Stimulated activated CD8-positive, alpha-beta memory T cell treated with anti-CD3 and anti-CD28 coated beads, Interleukin-15, amount 100 ng/mL, for 24 hours (primary cell): ENCODE measurements around the gene RNF217.
"Not testable (repeated sequence)": the region's sequence is repeated elsewhere in the genome, so short reads cannot be mapped to it uniquely, and the experiment has no call there.

Experiments
- DNase-seq: peaks from one replicate; pipeline ENCODE4 v3.0.0-alpha.2; 2020; ENCODE audit warnings: low read depth

RNF217 gene

DNA sequence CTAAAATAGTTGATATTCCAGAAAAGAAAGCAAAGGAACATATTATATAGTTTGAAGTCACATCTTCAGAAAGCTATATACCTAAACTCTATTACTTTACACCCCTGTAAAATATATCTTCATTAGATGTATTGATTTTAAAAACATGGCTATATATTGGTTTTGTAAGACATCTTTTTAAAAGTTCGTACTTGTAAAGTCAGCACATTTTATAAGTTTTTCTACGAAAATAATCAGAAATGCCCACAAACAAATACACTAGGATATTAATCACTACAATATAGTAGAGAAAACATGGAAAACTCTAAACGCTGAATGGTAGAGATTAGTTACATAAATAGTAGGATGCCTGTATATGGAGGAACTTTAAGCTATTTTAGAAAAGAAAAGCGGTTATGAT, 52.9 kb downstream of the RNF217 start:
- DNase-seq: no peak

DNA sequence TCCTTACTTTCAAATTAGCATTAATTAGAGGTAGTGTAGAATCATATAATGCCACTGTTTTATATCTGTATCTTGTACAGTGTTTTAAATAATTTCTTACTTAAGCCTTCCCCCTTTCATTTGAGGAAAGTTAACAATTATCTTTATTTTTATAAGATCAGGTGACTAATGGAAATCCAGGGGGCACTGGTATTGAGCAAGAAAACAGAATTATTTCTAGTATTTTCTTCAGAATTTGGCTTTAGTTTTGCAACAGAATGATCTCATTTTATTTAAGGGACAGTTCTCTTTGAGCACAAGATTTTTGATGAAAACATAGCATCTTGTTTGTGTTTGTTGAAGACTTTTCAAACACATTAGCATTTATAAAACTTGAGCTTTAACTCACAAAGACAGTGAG, 55.9 kb downstream of the RNF217 start:
- no peak for DNase-seq

DNA sequence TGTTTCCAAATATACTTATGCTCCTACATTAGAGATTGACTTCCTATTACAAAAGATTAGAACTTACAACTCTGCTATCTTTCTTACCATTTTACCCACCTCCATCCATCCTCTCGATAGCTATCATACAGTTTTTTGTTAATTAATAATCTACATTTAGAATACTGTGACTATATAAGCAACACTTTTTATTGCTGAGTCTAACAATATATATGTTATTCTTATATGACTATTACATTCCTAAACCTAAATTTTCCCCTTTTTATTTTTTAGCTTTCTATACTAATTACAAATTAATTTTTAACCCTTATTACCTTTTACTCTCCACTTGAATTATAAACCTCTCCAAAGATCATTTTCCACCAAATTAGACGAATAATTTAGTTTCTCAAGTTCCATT, 57.0 kb downstream of the RNF217 start:
- no peak for DNase-seq

DNA sequence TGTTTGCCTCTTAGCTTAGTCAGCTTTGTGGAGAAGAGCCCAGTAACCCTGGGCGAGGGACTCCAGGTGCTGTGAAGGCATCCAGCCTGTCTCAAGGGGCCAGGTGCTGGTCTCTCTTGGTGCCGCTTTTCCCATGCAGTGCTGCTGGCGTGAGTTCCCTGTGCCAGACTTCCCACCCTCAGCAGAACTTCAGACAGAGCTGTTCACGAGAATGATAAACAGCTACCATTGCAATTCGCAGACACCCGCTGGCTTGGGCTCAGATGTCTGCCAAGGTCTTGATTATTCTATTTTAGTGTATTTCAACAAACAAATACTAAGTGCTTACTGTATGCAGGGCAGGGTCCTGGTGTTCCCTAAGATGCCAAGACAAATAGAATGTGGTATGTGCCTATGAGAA, 57.7 kb downstream of the RNF217 start:
- DNase-seq: no peak

DNA sequence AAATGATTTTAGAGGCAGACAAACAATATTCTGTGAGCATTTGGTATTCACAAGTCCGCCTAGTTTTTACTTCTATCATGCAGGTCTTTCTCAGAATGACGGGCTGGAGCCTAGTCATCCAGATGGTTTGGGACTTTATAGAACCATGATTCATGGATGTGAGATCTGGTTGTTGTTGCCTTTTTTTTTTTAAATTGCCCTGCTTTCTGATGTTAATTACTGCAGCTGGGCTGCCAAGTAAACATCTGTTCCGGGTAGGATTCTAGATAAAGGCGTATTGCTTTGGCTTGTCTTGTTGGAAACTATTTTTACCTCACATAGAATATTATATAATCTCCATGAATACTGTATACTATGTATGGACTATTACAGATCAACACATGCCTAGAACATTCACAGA, 58.1 kb downstream of the RNF217 start:
- DNase-seq: no peak

DNA sequence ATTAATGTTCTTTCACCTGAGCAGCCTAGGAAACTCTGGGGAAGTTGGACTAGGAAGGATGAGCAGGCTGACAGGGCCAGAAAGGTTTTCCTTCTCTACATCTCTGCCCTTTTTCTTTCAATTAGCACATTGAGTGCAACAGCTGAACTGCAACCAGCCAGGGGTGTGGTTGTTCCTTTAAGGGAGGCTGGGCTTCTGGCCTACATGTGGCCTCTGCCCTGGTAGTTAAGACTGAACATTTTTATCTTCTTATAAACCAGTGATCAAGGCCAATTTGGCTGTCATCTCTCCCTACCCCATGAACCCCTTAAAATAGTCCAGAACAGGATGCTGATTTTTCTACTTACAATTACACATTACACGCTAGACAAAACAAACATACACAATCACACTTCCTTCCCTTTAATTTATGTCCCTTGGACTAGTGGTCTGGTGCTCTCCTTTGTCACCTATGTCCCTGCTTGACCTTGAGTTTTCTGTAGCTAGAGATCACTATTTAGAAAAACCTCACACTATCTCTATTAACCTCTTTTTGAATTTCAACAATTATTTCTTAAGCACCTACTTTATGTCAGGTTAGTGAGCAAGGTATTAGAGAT, 60.3 kb downstream of the RNF217 start:
- DNase-seq: no peak

DNA sequence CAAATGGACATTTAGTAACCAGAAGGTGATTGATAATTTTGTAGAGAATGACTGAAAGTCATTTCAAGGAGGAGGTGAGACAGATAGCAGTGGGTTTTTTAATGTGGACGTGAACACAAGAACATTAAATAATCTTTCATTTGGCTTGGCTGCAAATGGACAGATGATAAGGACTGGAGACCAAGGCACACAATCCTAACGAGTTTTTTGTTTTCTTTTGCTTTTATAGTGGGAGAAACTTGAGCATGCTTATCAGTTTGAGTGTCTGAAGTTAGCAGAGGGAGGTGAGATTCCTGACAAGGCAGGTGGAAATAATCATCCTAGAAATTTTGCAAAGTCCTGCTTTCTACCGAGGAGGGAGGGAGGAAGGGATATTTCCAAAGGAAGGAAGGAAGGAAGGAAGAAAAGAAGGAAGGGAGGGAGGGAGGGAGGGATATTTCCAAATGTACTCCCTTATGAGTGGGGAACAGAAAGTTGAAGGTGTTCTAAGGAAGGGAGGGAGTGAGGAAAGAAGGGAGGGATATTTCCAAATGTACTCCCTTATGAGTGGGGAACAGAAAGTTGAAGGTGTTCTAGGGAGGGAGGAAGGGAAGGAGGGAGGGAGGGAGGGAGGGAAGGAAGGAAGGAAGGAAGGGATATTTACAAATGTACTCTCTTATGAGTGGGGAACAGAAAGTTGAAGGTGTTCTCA, 63.1 kb downstream of the RNF217 start:
- no peak for DNase-seq

DNA sequence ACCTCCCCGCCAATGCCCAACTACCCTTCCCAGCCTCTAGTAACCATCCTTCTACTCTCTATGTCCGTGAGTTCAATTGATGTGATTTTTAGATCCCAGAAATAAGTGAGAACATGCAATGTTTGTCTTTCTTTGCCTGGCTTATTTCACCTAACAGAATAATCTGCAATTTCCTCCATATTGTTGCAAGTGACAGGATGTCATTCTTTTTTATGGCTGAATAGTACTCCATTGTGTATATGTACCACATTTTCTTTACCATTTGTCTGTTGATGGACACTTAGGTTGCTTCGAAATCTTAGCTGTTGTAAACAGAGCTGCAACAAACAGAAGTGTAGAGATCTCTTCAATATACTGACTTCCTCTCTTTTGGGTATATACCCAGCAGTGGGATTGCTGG, 65.0 kb downstream of the RNF217 start:
- no peak for DNase-seq

DNA sequence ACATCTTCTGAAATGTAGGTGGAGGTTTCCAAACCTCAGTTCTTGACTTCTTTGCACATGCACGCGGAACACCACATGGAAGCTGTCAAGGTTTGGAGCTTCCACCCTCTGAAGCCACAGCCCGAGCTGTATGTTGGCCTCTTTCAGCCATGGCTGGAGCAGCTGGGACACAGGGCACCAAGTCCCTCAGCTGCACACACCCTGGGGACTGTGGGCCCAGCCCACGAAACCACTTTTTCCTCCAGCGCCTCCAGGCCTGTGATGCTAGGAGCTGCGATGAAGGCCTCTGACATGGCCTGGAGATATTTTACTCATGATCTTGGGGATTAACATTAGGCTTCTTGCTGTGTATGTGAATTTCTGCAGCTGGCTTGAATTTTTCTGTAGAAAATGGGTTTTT, 68.7 kb downstream of the RNF217 start:
- DNase-seq: no peak

DNA sequence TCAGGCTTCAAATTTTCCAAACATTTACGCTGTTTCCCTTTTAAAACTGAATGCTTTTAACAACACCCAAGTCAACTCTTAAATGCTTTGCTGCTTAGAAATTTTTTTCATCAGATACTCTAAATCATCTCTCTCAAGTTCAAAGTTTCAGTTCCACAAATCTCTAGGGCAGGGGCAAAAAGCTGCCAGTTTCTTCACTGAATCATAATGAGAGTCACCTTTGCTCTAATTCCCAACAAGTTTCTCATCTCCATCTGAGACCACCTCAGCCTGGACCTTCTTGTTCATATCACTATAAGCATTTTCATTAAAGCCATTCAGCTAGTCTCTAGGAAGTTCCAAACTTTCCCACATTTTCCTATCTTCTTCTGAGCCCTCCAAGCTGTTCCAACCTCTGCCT, 69.1 kb downstream of the RNF217 start:
- DNase-seq: no peak

DNA sequence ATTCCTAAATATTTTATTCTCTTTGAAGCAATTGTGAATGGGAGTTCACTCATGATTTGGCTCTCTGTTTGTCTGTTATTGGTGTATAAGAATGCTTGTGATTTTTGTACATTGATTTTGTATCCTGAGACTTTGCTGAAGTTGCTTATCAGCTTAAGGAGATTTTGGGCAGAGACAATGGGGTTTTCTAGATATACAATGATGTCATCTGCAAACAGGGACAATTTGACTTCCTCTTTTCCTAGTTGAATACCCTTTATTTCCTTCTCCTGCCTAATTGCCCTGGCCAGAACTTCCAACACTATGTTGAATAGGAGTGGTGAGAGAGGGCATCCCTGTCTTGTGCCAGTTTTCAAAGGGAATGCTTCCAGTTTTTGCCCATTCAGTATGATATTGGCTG, 72.7 kb downstream of the RNF217 start:
- not testable (repeated sequence) for DNase-seq

DNA sequence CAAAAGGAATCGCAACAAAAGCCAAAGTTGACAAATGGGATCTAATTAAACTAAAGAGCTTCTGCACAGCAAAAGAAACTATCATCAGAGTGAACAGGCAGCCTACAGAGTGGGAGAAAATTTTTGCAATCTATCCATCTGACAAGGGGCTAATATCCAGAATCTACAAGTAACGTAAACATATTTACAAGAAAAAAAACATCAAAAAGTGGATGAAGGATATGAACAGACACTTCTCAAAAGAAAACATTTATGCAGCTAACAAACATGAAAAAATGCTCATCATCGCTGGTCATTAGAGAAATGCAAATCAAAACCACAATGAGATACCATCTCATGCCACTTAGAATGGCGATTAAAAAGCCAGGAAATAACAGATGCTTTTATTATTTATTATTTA, 74.2 kb downstream of the RNF217 start:
- DNase-seq: not testable (repeated sequence)

DNA sequence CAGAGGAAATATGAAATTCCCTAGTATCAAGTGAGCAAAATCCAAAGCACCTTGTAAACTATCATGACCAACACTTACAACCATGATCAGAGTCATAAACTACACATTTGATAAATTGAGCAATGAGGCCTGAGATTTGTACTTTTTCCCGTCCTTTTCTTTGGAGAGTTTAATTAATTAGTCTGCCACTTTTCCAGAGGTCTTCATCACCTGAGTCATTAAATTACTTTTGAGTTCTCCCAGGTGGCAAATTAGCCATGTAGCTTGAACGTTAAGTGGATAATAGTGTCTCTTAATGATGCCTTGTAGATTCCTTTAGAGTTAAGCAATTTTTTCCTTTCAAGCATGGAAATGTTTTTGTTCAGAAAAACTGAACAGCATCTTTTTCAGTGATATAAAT, 75.6 kb downstream of the RNF217 start:
- no peak for DNase-seq

DNA sequence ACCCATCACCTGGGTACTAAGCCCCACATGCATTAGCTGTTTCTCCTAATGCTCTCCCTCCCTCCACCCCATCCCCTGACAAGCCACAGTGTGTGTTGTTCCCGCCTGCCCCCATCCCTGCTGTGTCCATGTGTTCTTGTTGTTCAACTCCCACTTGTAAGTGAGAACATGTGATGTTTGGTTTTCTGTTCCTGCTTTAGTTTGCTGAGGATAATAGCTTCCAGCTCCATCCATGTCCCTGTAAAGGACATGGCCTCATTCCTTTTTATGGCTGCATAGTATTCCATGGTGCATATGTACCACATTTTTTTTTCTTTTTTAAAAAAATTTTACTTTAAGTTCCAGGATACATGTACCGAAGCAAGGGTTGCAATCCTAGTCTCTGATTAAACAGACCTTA, 76.7 kb downstream of the RNF217 start:
- no peak for DNase-seq

DNA sequence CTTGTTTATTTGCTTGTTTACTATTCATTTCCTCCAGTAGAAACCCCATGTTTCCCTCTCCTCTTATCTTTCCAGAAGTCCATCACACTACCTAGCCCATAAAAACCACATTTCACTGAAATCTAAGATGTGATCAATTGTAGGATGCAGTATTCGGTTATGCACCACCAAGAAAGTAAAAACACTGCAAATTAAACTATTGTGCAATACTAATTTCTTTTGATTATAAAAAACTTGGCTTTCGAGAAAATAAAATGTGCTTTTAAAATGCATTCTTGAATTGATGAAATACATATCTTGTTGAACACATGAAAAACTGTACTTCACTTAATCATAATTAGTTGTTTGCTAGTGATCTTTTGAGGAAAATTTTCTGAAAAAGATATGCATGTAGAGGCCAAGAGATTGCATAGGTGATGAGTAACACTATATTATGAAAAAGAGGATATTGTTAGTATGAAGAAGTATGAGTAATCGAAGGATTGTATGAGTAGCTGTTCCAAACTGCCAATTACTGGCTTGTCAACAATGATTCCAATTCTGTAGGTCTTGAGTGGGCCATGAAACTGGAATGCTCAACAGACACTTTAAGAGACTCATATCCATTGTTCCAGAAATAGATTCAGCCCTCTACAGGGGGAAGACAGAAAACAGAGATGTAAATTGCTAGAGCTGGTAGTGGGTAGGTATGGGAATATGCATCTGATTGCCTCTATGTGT, 79.7 kb downstream of the RNF217 start:
- DNase-seq: no peak

DNA sequence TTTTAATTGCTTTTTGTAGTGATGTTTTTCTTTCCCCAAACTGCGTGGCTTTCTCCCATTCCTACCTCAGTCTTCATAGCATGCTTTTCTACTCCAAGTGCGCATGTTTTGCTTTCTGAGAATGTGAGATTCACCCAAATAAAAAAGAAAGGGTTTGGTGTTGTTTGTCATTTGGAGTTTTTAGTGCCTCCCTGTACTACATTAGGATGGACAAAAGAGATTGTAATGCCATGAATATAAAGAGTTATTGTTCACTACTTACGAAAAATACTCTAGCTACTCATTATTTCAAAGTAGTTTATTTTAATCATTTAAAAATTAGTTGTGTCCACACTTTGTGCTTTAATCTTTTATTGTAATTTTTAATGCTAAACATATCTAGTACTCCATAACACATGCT, 81.8 kb downstream of the RNF217 start:
- DNase-seq: no peak

DNA sequence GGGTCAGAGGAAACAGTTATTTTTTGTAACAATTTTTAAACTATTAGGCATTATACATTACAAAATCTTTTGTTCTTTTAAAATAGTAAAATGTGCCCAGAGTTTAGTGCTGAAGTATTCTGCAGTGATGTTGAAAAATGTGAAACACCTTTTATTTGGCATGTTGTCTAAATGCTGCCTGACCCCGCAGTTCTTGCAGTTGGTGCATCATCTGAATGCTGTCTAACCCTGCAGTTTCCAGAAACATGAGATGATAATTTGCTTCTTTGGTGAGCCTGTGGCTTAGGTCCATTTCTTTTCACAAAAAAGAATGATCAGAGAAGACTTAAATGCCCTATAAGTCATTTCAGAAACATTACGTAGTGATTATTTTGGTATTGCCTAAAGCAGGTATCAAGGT, 82.4 kb downstream of the RNF217 start:
- no peak for DNase-seq

DNA sequence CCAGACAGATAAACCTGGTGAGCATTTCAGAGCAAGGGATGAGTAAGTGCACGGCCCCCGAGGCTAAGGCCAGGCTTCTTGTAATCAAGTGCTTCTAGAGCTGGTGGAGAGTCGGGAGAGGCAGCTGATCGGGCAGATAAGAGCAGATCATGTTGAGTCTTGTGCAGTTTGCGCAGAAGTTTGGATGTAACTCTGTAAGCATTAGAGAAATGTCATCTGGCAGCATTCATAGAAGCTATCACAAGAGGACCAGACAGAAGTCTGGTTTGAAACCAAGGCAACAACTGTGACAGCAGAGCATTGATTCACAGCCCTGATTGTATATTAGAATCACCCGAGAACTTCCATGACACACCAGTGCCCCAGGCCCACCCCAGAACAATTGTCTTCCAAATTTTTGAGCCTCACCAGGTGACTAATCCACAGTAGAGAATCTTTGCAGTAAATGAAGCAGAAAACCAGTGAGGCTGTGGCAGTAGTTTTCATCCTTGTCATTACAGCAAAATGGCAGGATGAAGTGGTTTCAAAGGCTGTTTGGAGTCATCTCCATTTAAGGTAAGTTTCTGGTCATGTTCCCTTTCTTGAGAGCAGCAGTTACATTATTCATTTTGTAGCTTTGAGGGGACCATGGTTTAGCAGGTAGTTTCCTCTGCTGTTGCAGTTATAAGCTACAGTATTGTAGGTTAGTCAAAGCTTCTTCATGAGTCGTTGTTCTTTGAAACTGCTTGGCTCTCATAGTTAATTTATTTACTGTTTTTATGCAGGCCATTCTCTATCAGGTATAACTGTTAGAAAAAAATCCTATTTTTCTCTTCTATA, 84.1 kb downstream of the RNF217 start:
- DNase-seq: no peak

DNA sequence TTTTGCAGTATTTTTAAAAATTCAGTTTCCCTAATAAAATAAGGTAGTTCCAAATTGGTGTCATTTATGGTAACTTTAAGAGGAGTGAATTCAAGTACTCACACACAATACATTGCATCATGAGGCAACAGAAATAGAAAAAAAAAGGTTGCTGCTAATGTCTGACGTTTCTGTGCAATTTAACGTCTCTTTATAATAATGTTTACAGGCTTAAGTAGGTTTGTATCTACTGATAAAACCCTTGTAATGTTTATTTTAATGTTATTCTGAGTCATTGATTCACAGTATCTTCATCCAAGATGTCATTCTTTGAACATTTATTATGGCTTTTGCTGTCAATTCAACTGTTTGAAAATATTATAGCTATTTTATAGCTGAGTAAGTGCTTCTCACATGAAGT, 86.0 kb downstream of the RNF217 start:
- DNase-seq: no peak

DNA sequence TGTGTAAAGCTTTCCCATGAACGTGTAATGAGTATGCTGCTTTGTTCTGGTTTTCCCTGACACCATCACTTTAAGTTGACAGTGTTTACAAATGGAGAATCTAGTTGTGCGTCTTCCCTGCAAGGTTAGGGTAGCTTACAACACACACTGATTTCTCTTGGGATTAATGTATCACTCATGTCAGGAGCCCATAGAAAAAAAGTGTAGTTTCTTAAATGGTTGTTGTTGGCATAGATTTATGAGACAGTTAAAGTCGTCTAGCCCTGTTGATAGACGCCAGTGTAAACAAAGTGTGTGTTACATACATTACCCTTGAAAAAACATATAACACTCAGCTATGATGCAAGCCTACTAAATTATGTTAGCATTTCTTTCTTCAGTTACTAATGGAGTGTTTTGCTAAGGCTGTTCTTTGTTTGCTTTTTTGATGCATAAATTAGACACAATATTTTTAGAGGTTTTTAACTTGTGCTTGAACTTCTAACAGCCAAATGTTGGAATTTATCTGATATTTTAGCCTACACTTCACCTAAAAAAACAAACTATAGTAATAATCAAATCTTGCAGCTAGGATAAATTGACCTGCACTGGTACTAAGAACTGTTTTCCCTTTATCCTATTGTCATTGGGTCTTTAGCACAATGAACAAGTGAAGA, 88.6 kb downstream of the RNF217 start:
- DNase-seq: no peak

DNA sequence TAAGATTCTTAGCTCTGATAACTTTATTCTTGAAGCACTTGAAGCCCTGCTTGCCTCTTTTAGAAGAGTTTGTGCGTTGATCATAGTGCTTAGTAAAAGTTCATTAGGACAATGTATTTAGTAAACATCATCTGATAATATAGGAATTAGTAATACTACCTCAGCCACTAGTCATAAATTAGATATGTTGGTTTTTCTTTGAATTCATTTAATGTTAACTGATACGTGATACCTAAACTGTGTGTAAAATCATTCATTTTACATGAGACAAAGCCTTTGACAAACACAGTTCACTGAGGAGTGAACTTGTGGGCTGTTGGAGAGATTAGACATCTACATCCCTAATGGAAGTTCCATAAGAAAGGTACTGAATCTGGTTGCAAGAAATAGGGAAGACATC, 91.6 kb downstream of the RNF217 start:
- DNase-seq: no peak

DNA sequence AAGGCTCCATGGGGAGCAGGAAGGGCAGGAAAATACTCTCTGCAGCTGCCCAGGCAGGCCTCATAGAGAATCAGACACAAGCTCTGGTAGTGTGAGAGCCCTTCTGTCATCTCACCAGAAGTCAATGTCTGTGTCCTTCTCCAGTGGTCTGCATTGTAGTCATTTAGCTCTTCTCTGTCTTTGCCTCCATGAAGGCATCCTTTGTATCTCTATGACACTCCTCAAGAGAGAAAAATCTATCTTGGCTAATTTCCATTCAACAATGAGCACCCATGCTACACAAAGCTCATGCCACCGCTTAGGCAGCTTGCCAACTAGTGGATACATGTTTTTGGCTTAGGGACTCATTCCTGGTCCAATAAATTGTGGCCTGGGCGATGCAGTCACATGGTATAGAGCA, 92.1 kb downstream of the RNF217 start:
- no peak for DNase-seq
